ENCODE results near the gene CD209.

CD209 gene

GRCh38 chr19:7743425-7743841, 3.9 kb downstream of the CD209 start:
- no peak for DNase-seq
- H2BK120ac ChIP-seq (ENCODE audit: insufficient read depth, low read length, poor library complexity) = no peak overlapping the region
- no peak overlapping the region for H3K23ac ChIP-seq (ENCODE audit: low read length)
- no peaks in the 10 kb centered on the region for H3K4me1 ChIP-seq (ENCODE audit: control insufficient read depth in 1 of 2, insufficient read depth in 2 of 2, low read length in 2 of 2)
- no peak overlapping the region for H3K4ac ChIP-seq (ENCODE audit: low read depth, low read length)
- H3K79me2 ChIP-seq (ENCODE audit: control insufficient read depth, insufficient read depth, low read length, poor library complexity) = no peaks in the 10 kb centered on the region
- no peaks in the 10 kb centered on the region for H3K9me3 ChIP-seq (ENCODE audit: insufficient read depth, low read depth, low read length)
- H3K4me2 ChIP-seq (ENCODE audit: low read length) = no peak overlapping the region
- H4K8ac ChIP-seq (ENCODE audit: low read depth, low read length) = no peak overlapping the region
- no peak overlapping the region for H2AK5ac ChIP-seq (ENCODE audit: low read length)
- H2AFZ ChIP-seq (ENCODE audit: insufficient read depth, low read length, poor library complexity) = no peak overlapping the region
- H3K4me3 ChIP-seq (ENCODE audit: low read depth, low read length) = no peak overlapping the region
- H3K79me1 ChIP-seq (ENCODE audit: low read length) = no peaks in the 10 kb centered on the region
- H3K27ac ChIP-seq (ENCODE audit: low read depth, low read length) = no peak overlapping the region
- H3K36me3 ChIP-seq (ENCODE audit: control insufficient read depth in 1 of 2, insufficient read depth in 2 of 2, low read length in 2 of 2) = no peaks in the 10 kb centered on the region
- H4K12ac ChIP-seq (ENCODE audit: low read depth, low read length) = no peak overlapping the region
- no peak overlapping the region for H2BK12ac ChIP-seq (ENCODE audit: low read length)
- H2BK5ac ChIP-seq (ENCODE audit: low read depth, low read length, poor library complexity) = no peak overlapping the region
- H3K14ac ChIP-seq (ENCODE audit: low read length) = no peak overlapping the region
- H3K18ac ChIP-seq (ENCODE audit: low read length) = no peak overlapping the region
- H4K91ac ChIP-seq (ENCODE audit: low read depth, low read length) = no peak overlapping the region
- no peak overlapping the region for H3K9ac ChIP-seq (ENCODE audit: low read length)
- no CpG with 5 or more reads among the region's 2 CpGs for WGBS (ENCODE audit: extremely low coverage, insufficient coverage, insufficient read length)
- H3K27me3 ChIP-seq (ENCODE audit: insufficient read depth, low read length) = no peaks in the 10 kb centered on the region

GRCh38 chr19:7742991-7743390, 4.3 kb downstream of the CD209 start:
- Histone ChIP-seq H3K27ac (ENCODE audit: low read depth, low read length) (no peak overlapping the region), H4K12ac (ENCODE audit: low read depth, low read length) (no peak overlapping the region), H3K9me3 (ENCODE audit: insufficient read depth, low read depth, low read length) (no peaks in the 10 kb centered on the region), H2AK5ac (ENCODE audit: low read length) (no peak overlapping the region), H2BK5ac (ENCODE audit: low read depth, low read length, poor library complexity) (no peak overlapping the region), H4K8ac (ENCODE audit: low read depth, low read length) (no peak overlapping the region), H2AFZ (ENCODE audit: insufficient read depth, low read length, poor library complexity) (no peak overlapping the region), H3K4ac (ENCODE audit: low read depth, low read length) (no peak overlapping the region), H4K91ac (ENCODE audit: low read depth, low read length) (no peak overlapping the region), H3K23ac (ENCODE audit: low read length) (no peak overlapping the region), H2BK12ac (ENCODE audit: low read length) (no peak overlapping the region), H2BK120ac (ENCODE audit: insufficient read depth, low read length, poor library complexity) (no peak overlapping the region), H3K79me1 (ENCODE audit: low read length) (no peaks in the 10 kb centered on the region), H3K4me3 (ENCODE audit: low read depth, low read length) (no peak overlapping the region), H3K36me3 (ENCODE audit: control insufficient read depth in 1 of 2, insufficient read depth in 2 of 2, low read length in 2 of 2) (no peaks in the 10 kb centered on the region), H3K9ac (ENCODE audit: low read length) (no peak overlapping the region), H3K18ac (ENCODE audit: low read length) (no peak overlapping the region), H3K27me3 (ENCODE audit: insufficient read depth, low read length) (no peaks in the 10 kb centered on the region), H3K14ac (ENCODE audit: low read length) (no peak overlapping the region), H3K4me2 (ENCODE audit: low read length) (no peak overlapping the region), H3K4me1 (ENCODE audit: control insufficient read depth in 1 of 2, insufficient read depth in 2 of 2, low read length in 2 of 2) (no peaks in the 10 kb centered on the region), H3K79me2 (ENCODE audit: control insufficient read depth, insufficient read depth, low read length, poor library complexity) (no peaks in the 10 kb centered on the region)
- DNase-seq = peak in 1 of 2 donors; percentile 22
- no CpG with 5 or more reads among the region's 11 CpGs for WGBS (ENCODE audit: extremely low coverage, insufficient coverage, insufficient read length)

GRCh38 chr19:7742575-7742974, 4.8 kb downstream of the CD209 start:
- no peak for DNase-seq
- Histone ChIP-seq H2AK5ac (ENCODE audit: low read length) (no peak overlapping the region), H2BK120ac (ENCODE audit: insufficient read depth, low read length, poor library complexity) (no peak overlapping the region), H2BK5ac (ENCODE audit: low read depth, low read length, poor library complexity) (no peak overlapping the region), H3K4me3 (ENCODE audit: low read depth, low read length) (no peak overlapping the region), H3K18ac (ENCODE audit: low read length) (no peak overlapping the region), H3K4me1 (ENCODE audit: control insufficient read depth in 1 of 2, insufficient read depth in 2 of 2, low read length in 2 of 2) (no peaks in the 10 kb centered on the region), H4K12ac (ENCODE audit: low read depth, low read length) (no peak overlapping the region), H3K27ac (ENCODE audit: low read depth, low read length) (no peak overlapping the region), H3K9me3 (ENCODE audit: insufficient read depth, low read depth, low read length) (no peaks in the 10 kb centered on the region), H3K27me3 (ENCODE audit: insufficient read depth, low read length) (no peaks in the 10 kb centered on the region), H3K4ac (ENCODE audit: low read depth, low read length) (no peak overlapping the region), H3K4me2 (ENCODE audit: low read length) (no peak overlapping the region), H4K8ac (ENCODE audit: low read depth, low read length) (no peak overlapping the region), H4K91ac (ENCODE audit: low read depth, low read length) (no peak overlapping the region), H3K79me2 (ENCODE audit: control insufficient read depth, insufficient read depth, low read length, poor library complexity) (no peaks in the 10 kb centered on the region), H3K9ac (ENCODE audit: low read length) (no peak overlapping the region), H3K14ac (ENCODE audit: low read length) (no peak overlapping the region), H2BK12ac (ENCODE audit: low read length) (no peak overlapping the region), H3K36me3 (ENCODE audit: control insufficient read depth in 1 of 2, insufficient read depth in 2 of 2, low read length in 2 of 2) (no peaks in the 10 kb centered on the region), H3K79me1 (ENCODE audit: low read length) (no peaks in the 10 kb centered on the region), H3K23ac (ENCODE audit: low read length) (no peak overlapping the region), H2AFZ (ENCODE audit: insufficient read depth, low read length, poor library complexity) (no peak overlapping the region)
- no CpG with 5 or more reads among the region's 2 CpGs for WGBS (ENCODE audit: extremely low coverage, insufficient coverage, insufficient read length)

GRCh38 chr19:7740682-7741054, 6.7 kb downstream of the CD209 start:
- Histone ChIP-seq H3K79me2 (ENCODE audit: control insufficient read depth, insufficient read depth, low read length, poor library complexity) (no peaks in the 10 kb centered on the region), H4K91ac (ENCODE audit: low read depth, low read length) (no peak overlapping the region), H3K4me2 (ENCODE audit: low read length) (no peak overlapping the region), H2AFZ (ENCODE audit: insufficient read depth, low read length, poor library complexity) (no peak overlapping the region), H3K4ac (ENCODE audit: low read depth, low read length) (no peak overlapping the region), H3K27ac (ENCODE audit: low read depth, low read length) (no peak overlapping the region), H3K14ac (ENCODE audit: low read length) (no peak overlapping the region), H3K36me3 (ENCODE audit: control insufficient read depth in 1 of 2, insufficient read depth in 2 of 2, low read length in 2 of 2) (no peaks in the 10 kb centered on the region), H3K23ac (ENCODE audit: low read length) (no peak overlapping the region), H2BK120ac (ENCODE audit: insufficient read depth, low read length, poor library complexity) (no peak overlapping the region), H3K79me1 (ENCODE audit: low read length) (no peaks in the 10 kb centered on the region), H3K18ac (ENCODE audit: low read length) (no peak overlapping the region), H2AK5ac (ENCODE audit: low read length) (no peak overlapping the region), H3K4me1 (ENCODE audit: control insufficient read depth in 1 of 2, insufficient read depth in 2 of 2, low read length in 2 of 2) (no peaks in the 10 kb centered on the region), H3K9me3 (ENCODE audit: insufficient read depth, low read depth, low read length) (no peaks in the 10 kb centered on the region), H3K9ac (ENCODE audit: low read length) (no peak overlapping the region), H3K27me3 (ENCODE audit: insufficient read depth, low read length) (no peaks in the 10 kb centered on the region), H2BK5ac (ENCODE audit: low read depth, low read length, poor library complexity) (no peak overlapping the region), H4K12ac (ENCODE audit: low read depth, low read length) (no peak overlapping the region), H2BK12ac (ENCODE audit: low read length) (no peak overlapping the region), H4K8ac (ENCODE audit: low read depth, low read length) (no peak overlapping the region), H3K4me3 (ENCODE audit: low read depth, low read length) (no peak overlapping the region)
- WGBS (ENCODE audit: extremely low coverage, insufficient coverage, insufficient read length) = no CpG with 5 or more reads among the region's 6 CpGs
- DNase-seq = no peak
